Measurements from ENCODE around the gene GARS1.

Gene GARS1

GRCh38 chr7:30659312-30659711 lies 64.6 kb downstream of the GARS1 start:
- Histone ChIP-seq H3K27ac (ENCODE audit: extremely low read depth, low read depth, low read length) (no peak overlapping the region), H3K4me3 (ENCODE audit: low read depth, low read length) (no peak overlapping the region), H3K36me3 (ENCODE audit: control insufficient read depth in 2 of 2, insufficient read depth in 1 of 2, low read length in 2 of 2) (no peaks in the 10 kb centered on the region), H3K4me1 (ENCODE audit: control insufficient read depth, insufficient read depth, low read length) (no peaks in the 10 kb centered on the region), H3K9me3 (ENCODE audit: control insufficient read depth, insufficient read depth, low read depth, low read length) (no peaks in the 10 kb centered on the region)
- ChIA-PET POLR2A (interaction anchor here (0.7 kb wide), 1 partner anchor 32 kb away, joined by 4 read pairs; no protein-coding TSS in a partner anchor), CTCF (interaction anchor here (0.6 to 1.0 kb wide), 2 partner anchors 27 to 691 kb away, joined by 3 to 6 read pairs; no protein-coding TSS in a partner anchor)
- TF ChIP-seq, protein P1, sequence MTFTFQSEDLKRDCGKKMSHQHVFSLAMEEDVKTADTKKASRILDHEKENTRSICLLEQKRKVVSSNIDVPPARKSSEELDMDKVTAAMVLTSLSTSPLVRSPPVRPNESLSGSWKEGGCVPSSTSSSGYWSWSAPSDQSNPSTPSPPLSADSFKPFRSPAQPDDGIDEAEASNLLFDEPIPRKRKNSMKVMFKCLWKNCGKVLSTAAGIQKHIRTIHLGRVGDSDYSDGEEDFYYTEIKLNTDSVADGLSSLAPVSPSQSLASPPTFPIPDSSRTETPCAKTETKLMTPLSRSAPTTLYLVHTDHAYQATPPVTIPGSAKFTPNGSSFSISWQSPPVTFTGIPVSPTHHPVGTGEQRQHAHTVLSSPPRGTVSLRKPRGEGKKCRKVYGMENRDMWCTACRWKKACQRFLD (tag by site-specific recombination; IDR thresholded peaks at IDR 0.05), result no peak
- TF ChIP-seq, protein P2, sequence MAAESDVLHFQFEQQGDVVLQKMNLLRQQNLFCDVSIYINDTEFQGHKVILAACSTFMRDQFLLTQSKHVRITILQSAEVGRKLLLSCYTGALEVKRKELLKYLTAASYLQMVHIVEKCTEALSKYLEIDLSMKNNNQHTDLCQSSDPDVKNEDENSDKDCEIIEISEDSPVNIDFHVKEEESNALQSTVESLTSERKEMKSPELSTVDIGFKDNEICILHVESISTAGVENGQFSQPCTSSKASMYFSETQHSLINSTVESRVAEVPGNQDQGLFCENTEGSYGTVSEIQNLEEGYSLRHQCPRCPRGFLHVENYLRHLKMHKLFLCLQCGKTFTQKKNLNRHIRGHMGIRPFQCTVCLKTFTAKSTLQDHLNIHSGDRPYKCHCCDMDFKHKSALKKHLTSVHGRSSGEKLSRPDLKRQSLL (tag by site-specific recombination; IDR thresholded peaks at IDR 0.05), result no peak
- TF ChIP-seq ZNF658 (tag by site-specific recombination; IDR thresholded peaks at IDR 0.05) (no peak), ZBTB1 (tag by site-specific recombination; IDR thresholded peaks at IDR 0.05) (no peak), ZIC2 (tag by site-specific recombination; IDR thresholded peaks at IDR 0.05) (no peak)
- TF ChIP-seq, protein P3, sequence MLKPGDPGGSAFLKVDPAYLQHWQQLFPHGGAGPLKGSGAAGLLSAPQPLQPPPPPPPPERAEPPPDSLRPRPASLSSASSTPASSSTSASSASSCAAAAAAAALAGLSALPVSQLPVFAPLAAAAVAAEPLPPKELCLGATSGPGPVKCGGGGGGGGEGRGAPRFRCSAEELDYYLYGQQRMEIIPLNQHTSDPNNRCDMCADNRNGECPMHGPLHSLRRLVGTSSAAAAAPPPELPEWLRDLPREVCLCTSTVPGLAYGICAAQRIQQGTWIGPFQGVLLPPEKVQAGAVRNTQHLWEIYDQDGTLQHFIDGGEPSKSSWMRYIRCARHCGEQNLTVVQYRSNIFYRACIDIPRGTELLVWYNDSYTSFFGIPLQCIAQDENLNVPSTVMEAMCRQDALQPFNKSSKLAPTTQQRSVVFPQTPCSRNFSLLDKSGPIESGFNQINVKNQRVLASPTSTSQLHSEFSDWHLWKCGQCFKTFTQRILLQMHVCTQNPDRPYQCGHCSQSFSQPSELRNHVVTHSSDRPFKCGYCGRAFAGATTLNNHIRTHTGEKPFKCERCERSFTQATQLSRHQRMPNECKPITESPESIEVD (tag by site-specific recombination; IDR thresholded peaks at IDR 0.05), result no peak
- TF ChIP-seq, protein P4, sequence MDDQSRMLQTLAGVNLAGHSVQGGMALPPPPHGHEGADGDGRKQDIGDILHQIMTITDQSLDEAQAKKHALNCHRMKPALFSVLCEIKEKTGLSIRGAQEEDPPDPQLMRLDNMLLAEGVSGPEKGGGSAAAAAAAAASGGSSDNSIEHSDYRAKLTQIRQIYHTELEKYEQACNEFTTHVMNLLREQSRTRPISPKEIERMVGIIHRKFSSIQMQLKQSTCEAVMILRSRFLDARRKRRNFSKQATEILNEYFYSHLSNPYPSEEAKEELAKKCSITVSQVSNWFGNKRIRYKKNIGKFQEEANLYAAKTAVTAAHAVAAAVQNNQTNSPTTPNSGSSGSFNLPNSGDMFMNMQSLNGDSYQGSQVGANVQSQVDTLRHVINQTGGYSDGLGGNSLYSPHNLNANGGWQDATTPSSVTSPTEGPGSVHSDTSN (CRISPR knock-in tag; IDR thresholded peaks at IDR 0.05), result no peak

- H3K4me1 ChIP-seq (ENCODE audit: control insufficient read depth, insufficient read depth, low read length), result no peaks in the 10 kb centered on the region
- ChIA-PET CTCF (no interaction called here), POLR2A (no interaction called here)
- no peak overlapping the region for H3K4me3 ChIP-seq (ENCODE audit: low read depth, low read length)
- H3K36me3 ChIP-seq (ENCODE audit: control insufficient read depth in 2 of 2, insufficient read depth in 1 of 2, low read length in 2 of 2), result no peaks in the 10 kb centered on the region
- no peaks in the 10 kb centered on the region for H3K9me3 ChIP-seq (ENCODE audit: control insufficient read depth, insufficient read depth, low read depth, low read length)
- H3K27ac ChIP-seq (ENCODE audit: extremely low read depth, low read depth, low read length), result no peak overlapping the region
- TF ChIP-seq ZNF777 (tag by site-specific recombination; IDR thresholded peaks at IDR 0.05; ENCODE audit: borderline replicate concordance), result no peak
Observed at GRCh38 chr7:30660331-30661255, 65.9 kb downstream of the GARS1 start.

- Histone ChIP-seq H3K36me3 (ENCODE audit: control insufficient read depth in 2 of 2, insufficient read depth in 1 of 2, low read length in 2 of 2) (no peaks in the 10 kb centered on the region), H3K9me3 (ENCODE audit: control insufficient read depth, insufficient read depth, low read depth, low read length) (no peaks in the 10 kb centered on the region), H3K4me3 (ENCODE audit: low read depth, low read length) (no peak overlapping the region), H3K27ac (ENCODE audit: extremely low read depth, low read depth, low read length) (no peak overlapping the region), H3K4me1 (ENCODE audit: control insufficient read depth, insufficient read depth, low read length) (no peaks in the 10 kb centered on the region)
- ChIA-PET CTCF (no interaction called here), POLR2A (no interaction called here)
- no peak for TF ChIP-seq ZNF311 (tag by site-specific recombination; IDR thresholded peaks at IDR 0.05; ENCODE audit: borderline replicate concordance)
- TF ChIP-seq ZNF621 (tag by site-specific recombination; IDR thresholded peaks at IDR 0.05), result no peak
- no peak for TF ChIP-seq ZNF19 (tag by site-specific recombination; IDR thresholded peaks at IDR 0.05; ENCODE audit: low read depth)
- no peak for TF ChIP-seq ZNF629 (tag by site-specific recombination; IDR thresholded peaks at IDR 0.05)
- no peak for TF ChIP-seq ZNF843 (tag by site-specific recombination; IDR thresholded peaks at IDR 0.05)
- TF ChIP-seq, protein P5, sequence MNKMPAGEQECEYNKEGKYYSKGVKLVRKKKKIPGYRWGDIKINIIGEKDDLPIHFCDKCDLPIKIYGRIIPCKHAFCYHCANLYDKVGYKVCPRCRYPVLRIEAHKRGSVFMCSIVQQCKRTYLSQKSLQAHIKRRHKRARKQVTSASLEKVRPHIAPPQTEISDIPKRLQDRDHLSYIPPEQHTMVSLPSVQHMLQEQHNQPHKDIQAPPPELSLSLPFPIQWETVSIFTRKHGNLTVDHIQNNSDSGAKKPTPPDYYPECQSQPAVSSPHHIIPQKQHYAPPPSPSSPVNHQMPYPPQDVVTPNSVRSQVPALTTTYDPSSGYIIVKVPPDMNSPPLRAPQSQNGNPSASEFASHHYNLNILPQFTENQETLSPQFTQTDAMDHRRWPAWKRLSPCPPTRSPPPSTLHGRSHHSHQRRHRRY (tag by site-specific recombination; IDR thresholded peaks at IDR 0.05), result no peak
- TF ChIP-seq ZNF548 (tag by site-specific recombination; IDR thresholded peaks at IDR 0.05), result no peak
- TF ChIP-seq ZNF391 (tag by site-specific recombination; IDR thresholded peaks at IDR 0.05; ENCODE audit: borderline replicate concordance, low read depth), result no peak
- no peak for TF ChIP-seq ZNF398 (tag by site-specific recombination; IDR thresholded peaks at IDR 0.05)
- TF ChIP-seq KLF1 (tag by site-specific recombination; IDR thresholded peaks at IDR 0.05), result no peak
Observed at GRCh38 chr7:30661926-30662325, 67.2 kb downstream of the GARS1 start.
